Measurements from ENCODE around the gene LHFPL2. TPM values are rescaled to one million over a fixed set of nuclear protein-coding genes. Genes with fewer than 3 reads are reported as not detected.

Gene LHFPL2
- polyA plus RNA-seq, 1 of the 3 experiments (the other 2 are of a cell fraction) = 10.4 TPM

- no peaks in the 10 kb centered on the region for H4K20me1 ChIP-seq (ENCODE audit: insufficient read depth)
- H3K9ac ChIP-seq = peak overlapping the region; percentile 46; the same call in 1 of the 2 replicates
- H3K4me1 ChIP-seq (ENCODE audit: control insufficient read depth in 1 of 2, insufficient read depth in 2 of 2, low read depth in 1 of 2, low read length in 1 of 2) = peaks cover 34 to 41% of the 10 kb centered on the region in 2 experiments
- H3K4me2 ChIP-seq = 0 out of 2 replicates have a peak overlapping the region, but pooled peaks have one; percentile 6
- WGBS (ENCODE audit: low lambda C conversion rate) = 78% methylated on average over 7 of the region's 7 CpGs
- peaks cover 24% of the 10 kb centered on the region for H3F3A ChIP-seq (replicated peaks; ENCODE audit: insufficient read depth)
- H3K79me2 ChIP-seq (ENCODE audit: insufficient read depth) = peaks cover 99% of the 10 kb centered on the region
- ChIA-PET POLR2A (no interaction called here), CTCF (interaction anchor here (0.7 to 2.3 kb wide), 5 partner anchors 10 to 99 kb away, joined by 3 to 8 read pairs (median 3); no protein-coding TSS in a partner anchor)
- peaks cover 7% of the 10 kb centered on the region; the same call in 1 of the 2 replicates for H3K9me3 ChIP-seq
- no peaks in the 10 kb centered on the region for H3K9me2 ChIP-seq
- no peak overlapping the region for H2AFZ ChIP-seq (ENCODE audit: low read depth)
- H3K27ac ChIP-seq (ENCODE audit: low read depth in 2 of 2, low read length in 1 of 2) = peak overlapping the region; percentile 28 to 94; a peak in 3 of 4 replicates
- DNase-seq = no peak
- H3K27me3 ChIP-seq (ENCODE audit: insufficient read depth) = no peaks in the 10 kb centered on the region
- peaks cover 11 to 30% of the 10 kb centered on the region in 2 experiments for H3K36me3 ChIP-seq (replicated peaks in 1 of 2; ENCODE audit: control insufficient read depth in 1 of 2, insufficient read depth in 2 of 2, low read length in 1 of 2)
- H3K4me3 ChIP-seq (ENCODE audit: low read depth in 2 of 2, low read length in 1 of 2) = no peak overlapping the region
- TF ChIP-seq GATA2 (CRISPR knock-in tag; IDR thresholded peaks at IDR 0.05) = no peak
- TF ChIP-seq RCOR1 (IDR thresholded peaks at IDR 0.05; ENCODE audit: low read length) = no peak
- TF ChIP-seq EZH2phosphoT487 (IDR thresholded peaks at IDR 0.05; ENCODE audit: borderline replicate concordance, low read depth) = no peak
- no peak for TF ChIP-seq USF2 (IDR thresholded peaks at IDR 0.05; ENCODE audit: borderline replicate concordance, low read depth, low read length)
- no peak for TF ChIP-seq NFIC (IDR thresholded peaks at IDR 0.05; ENCODE audit: borderline replicate concordance)
- TF ChIP-seq USF1 (IDR thresholded peaks at IDR 0.05; ENCODE audit: borderline replicate concordance, low read depth) = no peak
- peak; percentile 28; the same call in 1 of the 2 replicates for TF ChIP-seq TCF12 (IDR thresholded peaks at IDR 0.05)
- TF ChIP-seq SIN3A (IDR thresholded peaks at IDR 0.05; ENCODE audit: borderline replicate concordance, low read depth, low read length) = no peak
- peak; percentile 52; the same call in 1 of the 2 replicates for TF ChIP-seq FOXM1 (IDR thresholded peaks at IDR 0.05; ENCODE audit: low read depth)
- no peak for TF ChIP-seq IRF3 (IDR thresholded peaks at IDR 0.05; ENCODE audit: low read depth, low read length)
- TF ChIP-seq EP300 (IDR thresholded peaks at IDR 0.05; ENCODE audit: borderline replicate concordance in 1 of 2, low read depth in 1 of 2, low read length in 1 of 2) = no peak
- 0 out of 2 replicates have a peak, but pooled peaks have one; percentile 9 for TF ChIP-seq TEAD4 (IDR thresholded peaks at IDR 0.05; ENCODE audit: borderline replicate concordance, insufficient read depth)
- TF ChIP-seq CTCF (IDR thresholded peaks at IDR 0.05) = 0 out of 2 replicates have a peak, but pooled peaks have one; percentile 11
- no peak for TF ChIP-seq MXI1 (IDR thresholded peaks at IDR 0.05; ENCODE audit: low read depth, low read length)
- no peak for TF ChIP-seq GABPA (IDR thresholded peaks at IDR 0.05; ENCODE audit: low read depth)
- TF ChIP-seq ELF1 (IDR thresholded peaks at IDR 0.05) = peak; percentile 16; the same call in 1 of the 2 replicates
- TF ChIP-seq POLR2AphosphoS5 (IDR thresholded peaks at IDR 0.05; ENCODE audit: low read depth, low read length) = no peak
- TF ChIP-seq NRF1 (IDR thresholded peaks at IDR 0.05; ENCODE audit: low read depth, low read length) = no peak
- no peak for TF ChIP-seq REST (IDR thresholded peaks at IDR 0.05; ENCODE audit: low read depth, low read length)
- TF ChIP-seq SMC3 (IDR thresholded peaks at IDR 0.05; ENCODE audit: low read depth, low read length) = no peak
- TF ChIP-seq YY1 (IDR thresholded peaks at IDR 0.05; ENCODE audit: low read depth) = no peak
- TF ChIP-seq TAF1 (IDR thresholded peaks at IDR 0.05; ENCODE audit: borderline replicate concordance, low read depth, low read length) = no peak
- TF ChIP-seq FOSL2 (IDR thresholded peaks at IDR 0.05; ENCODE audit: borderline replicate concordance, low read depth) = peak; percentile 84
- TF ChIP-seq RXRA (IDR thresholded peaks at IDR 0.05; ENCODE audit: borderline replicate concordance, low read depth) = no peak; the same call in 1 of the 2 replicates
- no peak for TF ChIP-seq FOXJ3 (CRISPR knock-in tag; IDR thresholded peaks at IDR 0.05)
These were observed 81.7 kb downstream of the LHFPL2 start for GRCh38 chr5:78566747-78567425.
